ENCODE data around the gene DENND1A.

- TF ChIP-seq CTCF (IDR thresholded peaks at IDR 0.05; ENCODE audit: insufficient read depth, low read depth, low read length), result no peak
- TF ChIP-seq EZH2 (IDR thresholded peaks at IDR 0.05; ENCODE audit: insufficient read depth, low read length), result no peak
Observed at GRCh38 chr9:123342247-123342646, 587.7 kb downstream of the DENND1A start.

Measured in astrocyte (in vitro differentiated cells and primary cell).